A204.1 (cell line): Measurements from ENCODE around the gene KIF9.
"Not testable (repeated sequence)": the region's sequence is repeated elsewhere in the genome, so short reads cannot be mapped to it uniquely, and the experiment has no call there.

Source experiments
- FAIRE-seq: peaks from 2 replicates; lab custom pipeline; 2012; peaks lifted over from hg19 to GRCh38; lab: Jason Lieb, UNC

Gene KIF9

GRCh38 chr3:47282424-47283192, at the start of gene KIF9, which contains the start of gene KLHL18:
Gene KIF9, minus strand, starts transcription at chr3:47282799. Its CDS starts 5,425 bp downstream, at chr3:47277374.
Gene KLHL18, plus strand, starts transcription at chr3:47282944. Its CDS starts 22 bp downstream, at chr3:47282966.
- peak; percentile 76 for FAIRE-seq

- peak; percentile 52 for FAIRE-seq
Observed at GRCh38 chr3:47324278-47324865, 41.8 kb upstream of the KIF9 start.

GRCh38 chr3:47323431-47324277, 41.1 kb upstream of the KIF9 start:
- FAIRE-seq: no peak

GRCh38 chr3:47319956-47320355, 37.4 kb upstream of the KIF9 start:
- FAIRE-seq: no peak

- FAIRE-seq: no peak
Observed at GRCh38 chr3:47318916-47319315, 36.3 kb upstream of the KIF9 start.

- not testable (repeated sequence) for FAIRE-seq
Observed at GRCh38 chr3:47316151-47316550, 33.6 kb upstream of the KIF9 start.

- FAIRE-seq: no peak
Observed at GRCh38 chr3:47315069-47315647, 32.6 kb upstream of the KIF9 start.

- FAIRE-seq: no peak
Observed at GRCh38 chr3:47314056-47314764, 31.6 kb upstream of the KIF9 start.

GRCh38 chr3:47313341-47314055, 30.9 kb upstream of the KIF9 start:
- FAIRE-seq: no peak

- FAIRE-seq: no peak
Observed at GRCh38 chr3:47310391-47310790, 27.8 kb upstream of the KIF9 start.

GRCh38 chr3:47309231-47309630, 26.6 kb upstream of the KIF9 start:
- FAIRE-seq: not testable (repeated sequence)

GRCh38 chr3:47306022-47306421, 23.4 kb upstream of the KIF9 start:
- no peak for FAIRE-seq

GRCh38 chr3:47301456-47301855, 18.9 kb upstream of the KIF9 start:
- no peak for FAIRE-seq

GRCh38 chr3:47299381-47300318, 17.1 kb upstream of the KIF9 start:
- no peak for FAIRE-seq

GRCh38 chr3:47298439-47298838, 15.8 kb upstream of the KIF9 start:
- FAIRE-seq: no peak

GRCh38 chr3:47296562-47297302, 14.1 kb upstream of the KIF9 start:
- no peak for FAIRE-seq

GRCh38 chr3:47295976-47296375, 13.4 kb upstream of the KIF9 start:
- FAIRE-seq: no peak

- no peak for FAIRE-seq
Observed at GRCh38 chr3:47295322-47295721, 12.7 kb upstream of the KIF9 start.

- FAIRE-seq: no peak
Observed at GRCh38 chr3:47294392-47294791, 11.8 kb upstream of the KIF9 start.
